GM21526 (cell line): ENCODE results near the gene ZNF384.
"Not testable (repeated sequence)": the region's sequence is repeated elsewhere in the genome, so short reads cannot be mapped to it uniquely, and the experiment has no call there.

Experiments used
- ATAC-seq: cut with Tn5 transposase; IDR thresholded peaks from one replicate; pipeline ENCODE4 v1.9.1; 2021; ENCODE audit warnings: moderate library complexity; ENCODE audit not compliant: unreplicated experiment, low FRiP score

The ZNF384 gene

DNA sequence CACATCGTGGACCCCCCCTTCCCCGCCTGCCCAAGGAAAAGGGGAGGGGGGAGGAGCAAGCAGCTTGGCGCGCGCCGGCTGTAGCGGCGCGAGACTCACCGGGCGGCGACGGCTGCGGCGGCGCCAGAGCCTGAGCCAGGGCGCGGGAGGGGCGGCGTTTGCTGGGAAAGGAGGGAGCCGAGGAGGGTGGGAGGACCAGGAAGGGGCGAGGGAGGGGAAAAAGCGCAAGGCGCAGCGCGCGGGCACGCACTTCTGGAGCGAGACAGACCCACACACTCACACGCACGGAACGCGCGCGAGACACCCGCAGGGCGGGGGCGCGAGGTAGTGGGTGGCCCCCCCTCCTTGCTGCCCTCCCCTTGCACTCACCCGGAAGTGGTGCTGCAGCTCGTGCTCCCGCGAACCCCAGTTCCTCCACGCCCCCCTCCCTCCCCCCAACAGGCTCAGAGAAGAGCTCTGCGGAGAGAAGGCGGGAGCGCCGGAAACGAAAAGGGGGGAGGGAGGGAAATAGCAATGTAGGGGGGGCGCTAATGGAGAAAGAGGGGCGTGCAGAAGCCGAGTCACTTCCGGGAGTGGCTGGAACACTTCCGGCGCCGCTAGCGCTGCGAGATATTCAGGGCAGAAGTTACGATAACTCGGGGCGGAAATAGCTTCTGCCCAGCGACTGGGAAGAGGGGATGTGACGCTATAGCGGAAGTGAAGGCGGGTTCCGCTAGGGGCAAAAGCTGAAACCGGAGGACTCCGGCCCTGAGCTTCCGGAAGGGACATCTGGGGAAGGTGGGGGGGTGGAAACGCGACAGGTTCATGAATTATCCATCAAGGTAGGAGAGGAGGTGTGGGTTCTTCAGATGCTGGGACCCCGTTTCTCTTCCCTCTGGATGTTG, at the start of gene ZNF384:
Gene ZNF384, minus strand, starts transcription at position 377 of the 884 bp plus-strand sequence. CDS start 9,855 bp downstream, outside the sequence.
- ATAC-seq, result peak; percentile 65

DNA sequence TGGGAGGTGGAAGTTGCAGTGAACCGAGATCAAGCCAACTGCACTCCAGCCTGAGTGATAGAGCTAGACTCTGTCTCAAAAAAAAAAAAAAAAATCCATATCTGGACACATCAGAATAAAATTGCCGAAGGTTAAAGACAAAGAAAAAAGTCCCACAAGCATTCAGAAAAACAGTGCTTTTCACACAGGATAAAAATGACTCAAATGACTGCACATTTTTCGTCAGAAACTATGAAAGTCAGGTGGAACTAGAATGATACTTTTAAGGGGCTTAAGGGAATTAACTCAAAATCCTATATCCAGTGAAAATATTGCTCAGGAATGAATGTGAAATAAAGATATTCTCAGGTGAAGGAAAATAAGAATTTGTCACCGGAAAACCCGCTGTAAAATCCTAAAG, 47.6 kb upstream of the ZNF384 start:
- no peak for ATAC-seq

DNA sequence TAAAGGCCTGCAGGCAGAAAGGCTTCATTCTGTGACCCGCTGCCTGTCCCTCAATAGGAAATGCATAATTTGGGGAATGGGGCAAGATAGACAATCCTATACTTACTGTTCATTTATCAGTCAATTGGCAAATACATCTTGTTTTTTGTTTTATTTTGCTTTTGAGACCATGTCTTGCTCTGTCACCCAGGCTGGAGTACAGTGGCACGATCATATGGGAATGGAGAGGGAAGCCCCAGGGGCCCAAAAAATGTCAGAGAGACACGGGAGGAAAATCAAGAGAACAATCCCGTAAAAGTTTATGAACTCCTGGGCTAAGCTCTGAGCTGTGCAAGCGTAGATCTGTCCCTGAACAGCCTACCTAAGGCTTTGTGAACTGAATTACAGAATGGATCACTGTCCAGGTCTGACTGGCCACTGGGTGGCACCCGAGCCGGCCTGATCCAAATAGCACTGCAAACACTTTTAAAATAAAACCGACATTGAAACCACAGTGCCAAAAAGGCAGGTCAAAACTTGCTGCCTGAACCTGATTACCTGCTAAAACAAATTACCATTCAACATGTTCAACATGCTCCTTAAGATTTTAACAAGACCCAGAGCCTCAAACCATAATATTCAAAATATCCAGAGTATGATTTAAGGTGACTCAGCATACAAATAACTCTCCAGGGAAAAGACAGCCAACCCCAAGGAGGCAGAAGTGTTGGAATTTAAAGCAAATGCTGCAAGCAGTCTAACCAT, 46.4 kb upstream of the ZNF384 start:
- no peak for ATAC-seq

DNA sequence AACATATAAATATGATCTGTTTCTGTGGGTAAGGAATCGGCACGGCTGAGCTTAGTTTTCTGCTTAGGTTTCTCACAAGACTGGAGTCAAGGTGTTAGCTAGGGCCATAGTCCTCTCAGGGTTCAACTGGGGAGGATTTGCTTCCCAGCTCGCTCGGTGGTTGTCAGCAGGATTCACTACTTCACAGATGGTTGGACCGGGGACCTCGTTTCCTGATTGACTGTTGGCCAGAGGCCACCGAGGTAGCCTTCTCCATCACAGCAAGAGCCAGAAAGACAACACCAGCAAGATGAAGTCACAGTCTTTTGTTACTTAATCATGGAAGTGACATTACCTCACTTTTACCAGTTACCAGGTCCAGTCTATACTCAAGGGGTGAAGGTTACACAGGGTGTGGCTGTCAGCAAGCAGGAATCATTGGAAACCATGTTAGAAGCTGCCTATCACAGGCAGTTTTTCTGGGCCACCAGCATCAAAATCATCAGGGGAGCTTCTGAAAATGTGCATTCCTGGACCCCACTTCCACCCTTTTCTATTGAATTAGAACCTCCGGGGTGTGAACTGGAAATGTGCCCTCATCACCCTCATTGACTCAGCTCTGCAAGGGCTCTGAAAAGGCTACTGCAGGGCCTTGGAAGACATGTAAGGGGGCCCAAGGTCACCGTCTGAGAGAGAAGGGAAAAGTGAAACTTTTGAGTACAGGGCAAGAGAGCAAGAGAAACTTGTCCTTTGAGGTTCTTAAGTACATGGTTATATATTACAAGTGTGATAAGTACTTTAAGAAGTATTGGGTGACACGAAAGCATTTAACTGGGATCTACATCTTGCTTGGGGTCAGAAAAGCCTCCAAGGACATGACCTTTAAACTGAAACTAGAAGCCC, 45.6 kb upstream of the ZNF384 start:
- no peak for ATAC-seq

DNA sequence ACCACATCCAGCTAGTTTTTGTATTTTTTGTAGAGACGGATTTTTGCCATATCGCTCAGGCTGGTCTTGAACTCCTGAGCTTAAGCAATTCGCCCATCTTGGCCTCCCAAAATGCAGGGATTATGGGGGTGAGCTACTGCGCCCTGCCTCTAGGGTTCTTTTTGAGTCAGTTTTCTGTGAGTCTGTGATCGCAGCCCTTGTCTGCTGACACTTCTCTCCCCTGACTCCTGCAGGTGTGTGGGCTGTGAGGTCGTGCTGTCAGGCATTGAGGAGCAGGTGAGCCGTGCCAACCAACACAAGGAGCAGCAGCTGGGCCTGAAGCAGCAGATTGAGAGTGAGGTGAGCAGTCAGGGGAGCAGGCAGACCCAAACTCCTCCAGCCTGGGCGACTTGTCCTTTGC, 41.0 kb upstream of the ZNF384 start:
- no peak for ATAC-seq

DNA sequence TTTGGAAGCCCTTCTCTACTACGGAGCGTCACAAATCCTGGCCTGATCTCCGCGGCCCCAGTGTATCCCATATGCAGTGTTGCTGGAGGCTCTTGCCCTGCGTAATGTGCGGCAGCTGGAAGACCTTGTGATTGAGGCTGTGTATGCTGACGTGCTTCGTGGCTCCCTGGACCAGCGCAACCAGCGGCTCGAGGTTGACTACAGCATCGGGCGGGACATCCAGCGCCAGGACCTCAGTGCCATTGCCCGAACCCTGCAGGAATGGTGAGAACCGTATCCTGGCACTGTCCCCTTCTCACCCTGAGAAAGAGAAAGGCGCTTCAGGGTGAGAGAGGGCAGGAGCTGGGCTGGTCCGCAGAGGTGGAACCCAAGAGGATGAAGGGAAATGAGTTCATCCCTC, 40.0 kb upstream of the ZNF384 start:
- ATAC-seq, result no peak

DNA sequence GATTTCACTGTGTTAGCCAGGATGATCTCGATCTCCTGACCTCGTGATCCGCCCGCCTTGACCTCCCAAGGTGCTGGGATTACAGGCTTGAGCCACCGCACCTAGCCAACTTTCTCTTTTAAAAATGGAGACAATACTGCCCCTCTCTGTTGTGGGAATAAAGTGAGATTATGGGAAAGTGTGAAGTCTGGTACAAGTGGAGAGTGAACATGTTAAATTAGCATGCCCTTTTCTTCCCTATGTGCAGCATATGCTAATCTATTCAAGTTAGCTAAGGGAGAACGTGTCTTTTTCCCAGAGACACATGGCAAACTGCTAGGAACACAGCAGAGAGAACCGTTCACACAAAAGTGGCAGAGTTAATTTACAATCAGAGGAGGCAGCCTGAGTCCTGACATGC, 36.2 kb upstream of the ZNF384 start:
- ATAC-seq, result no peak

DNA sequence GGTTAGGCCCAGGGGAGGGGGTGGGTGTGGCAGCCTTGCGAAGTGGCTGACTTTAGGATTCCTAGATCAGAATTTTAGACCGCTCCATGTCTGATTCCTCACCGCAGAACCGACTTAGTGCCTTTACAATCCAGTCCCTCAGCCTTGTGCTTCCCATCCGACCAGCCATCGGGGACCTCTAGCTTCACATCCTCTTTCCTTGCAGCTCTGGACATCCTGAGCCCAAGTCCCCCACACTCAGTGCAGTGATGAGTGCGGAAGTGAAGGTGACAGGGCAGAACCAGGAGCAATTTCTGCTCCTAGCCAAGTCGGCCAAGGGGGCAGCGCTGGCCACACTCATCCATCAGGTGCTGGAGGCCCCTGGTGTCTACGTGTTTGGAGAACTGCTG, 35.2 kb upstream of the ZNF384 start:
- ATAC-seq, result peak; percentile 26

DNA sequence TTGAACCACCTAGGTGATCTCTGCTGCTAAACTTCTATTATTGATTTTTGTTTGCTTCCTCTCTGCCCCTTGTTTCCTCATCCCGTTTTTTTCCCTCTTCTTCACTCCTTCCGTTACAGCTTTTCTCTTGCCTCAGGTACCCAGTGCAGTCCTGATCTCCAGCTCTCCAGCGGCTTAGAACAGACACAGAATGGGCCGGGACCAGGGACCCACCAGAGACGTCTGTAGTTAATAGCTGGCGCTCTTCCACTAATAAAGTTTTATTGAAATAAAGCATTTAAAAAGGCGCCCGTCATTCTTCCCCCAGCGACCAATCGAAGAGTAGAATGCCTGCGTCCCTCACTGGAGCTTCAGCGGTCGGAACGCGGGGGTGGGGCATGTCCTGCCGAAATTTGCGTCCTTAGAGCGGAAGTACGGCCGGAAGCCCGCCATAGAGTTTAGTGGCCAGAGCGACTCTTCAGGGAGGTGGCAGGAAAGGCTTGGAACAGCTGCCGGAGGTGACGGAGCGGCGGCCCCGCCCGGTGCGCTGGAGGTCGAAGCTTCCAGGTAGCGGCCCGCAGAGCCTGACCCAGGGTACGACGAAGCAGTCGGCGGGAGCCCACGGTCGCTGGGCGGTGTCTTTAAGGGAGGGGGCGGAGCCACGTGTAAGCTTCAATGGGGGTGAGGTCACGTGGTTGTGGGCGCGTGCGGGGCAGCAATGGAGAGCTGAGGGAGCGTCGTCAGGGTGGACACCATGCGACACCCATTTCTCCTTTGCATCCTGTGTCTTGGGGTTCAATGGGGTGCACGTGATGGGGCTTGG, 34.6 kb upstream of the ZNF384 start, which contains the start of gene COPS7A:
Gene COPS7A, plus strand, starts transcription at position 440 of the 802 bp plus-strand sequence. CDS start 611 bp downstream, outside the sequence.
- peak; percentile 83 for ATAC-seq

DNA sequence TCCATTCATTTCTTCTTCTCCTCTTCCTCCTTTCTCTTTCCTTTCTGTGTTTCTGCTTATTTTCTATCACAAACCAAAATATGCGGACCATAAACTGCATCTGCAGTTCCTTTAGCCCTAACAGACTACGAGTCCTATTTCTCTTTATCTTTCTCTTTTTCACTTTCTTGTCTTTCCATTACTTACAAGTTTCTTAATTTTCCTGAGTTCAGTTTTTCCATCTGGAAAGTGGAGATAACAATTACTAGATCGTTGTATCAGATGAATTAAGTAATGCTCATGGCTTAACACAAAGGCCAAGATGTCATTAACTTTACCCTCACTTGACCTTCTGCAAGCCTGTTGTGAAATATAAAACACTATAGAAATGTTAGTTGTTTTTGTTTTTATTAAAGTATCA, 33.7 kb upstream of the ZNF384 start:
- no peak for ATAC-seq

DNA sequence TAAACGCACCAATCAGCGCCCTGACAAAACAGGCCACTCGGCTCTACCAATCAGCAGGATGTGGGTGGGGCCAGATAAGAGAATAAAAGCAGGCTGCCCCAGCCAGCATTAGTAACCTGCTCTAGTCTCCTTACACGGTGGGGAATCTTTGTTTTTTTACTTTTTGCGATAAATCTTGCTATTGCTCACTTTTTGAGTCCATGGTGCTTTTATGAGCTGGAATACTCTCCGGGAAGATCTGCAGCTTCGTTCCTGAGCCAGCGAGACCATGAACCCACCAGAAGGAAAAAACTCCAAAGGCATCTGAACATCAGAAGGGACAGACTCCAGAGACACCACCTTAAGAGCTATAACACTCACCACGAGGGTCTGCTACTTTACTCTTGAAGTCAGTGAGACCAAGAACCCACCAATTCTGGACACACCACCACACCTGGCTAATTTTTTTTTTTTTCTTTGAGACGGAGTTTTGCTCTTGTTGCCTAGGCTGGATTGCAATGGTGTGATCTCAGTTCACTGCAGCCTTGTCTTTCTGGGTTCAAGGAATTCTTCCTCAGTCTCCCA, 27.8 kb upstream of the ZNF384 start:
- no peak for ATAC-seq

DNA sequence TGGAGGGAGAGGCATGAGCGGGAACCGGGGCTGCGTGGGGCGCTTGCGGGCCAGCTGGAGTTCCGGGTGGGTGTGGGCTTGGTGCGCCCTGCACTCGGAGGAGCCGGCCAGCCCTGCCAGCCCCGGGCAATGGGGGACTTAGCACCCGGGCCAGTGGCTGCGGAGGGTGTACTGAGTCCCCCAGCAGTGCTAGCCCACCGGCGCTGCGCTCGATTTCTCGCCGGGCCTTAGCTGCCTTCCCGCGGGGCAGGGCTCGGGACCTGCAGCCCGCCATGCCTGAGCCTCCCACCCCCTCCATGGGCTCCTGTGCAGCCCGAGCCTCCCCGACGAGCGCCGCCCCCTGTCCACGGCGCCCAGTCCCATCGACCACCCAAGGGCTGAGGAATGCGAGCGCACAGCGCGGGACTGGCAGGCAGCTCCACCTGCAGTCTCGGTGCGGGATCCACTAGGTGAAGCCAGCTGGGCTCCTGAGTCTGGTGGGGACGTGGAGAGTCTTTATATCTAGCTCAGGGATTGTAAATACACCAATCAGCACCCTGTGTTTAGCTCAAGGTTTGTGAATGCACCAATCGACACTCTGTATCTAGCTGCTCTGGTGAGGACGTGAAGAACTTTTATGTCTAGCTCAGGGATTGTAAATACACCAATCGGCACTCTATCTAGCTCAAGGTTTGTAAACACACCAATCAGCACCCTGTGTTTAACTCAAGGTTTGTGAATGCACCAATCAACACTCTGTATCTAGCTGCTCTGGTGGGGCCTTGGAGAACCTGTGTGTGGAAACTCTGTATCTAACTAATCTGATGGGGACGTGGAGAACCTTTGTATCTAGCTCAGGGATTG, 27.1 kb upstream of the ZNF384 start:
- ATAC-seq, result not testable (repeated sequence)

DNA sequence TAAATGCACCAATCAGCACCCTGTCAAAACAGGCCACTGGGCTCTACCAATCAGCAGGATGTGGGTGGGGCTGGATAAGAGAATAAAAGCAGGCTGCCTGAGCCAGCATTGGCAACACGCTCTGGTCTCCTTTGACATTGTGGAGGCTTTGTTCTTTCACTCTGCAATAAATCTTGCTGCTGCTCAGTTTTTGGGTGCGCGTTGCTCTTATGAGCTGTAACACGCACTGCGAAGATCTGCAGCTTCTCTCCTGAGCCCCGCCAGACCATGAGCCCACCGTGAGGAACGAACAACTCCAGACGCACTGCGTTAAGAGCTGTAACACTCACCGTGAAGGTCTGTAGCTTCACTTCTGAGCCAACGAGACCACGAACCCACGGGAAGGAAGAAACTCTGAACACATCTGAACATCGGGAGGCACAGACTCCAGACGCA, 19.8 kb upstream of the ZNF384 start:
- ATAC-seq, result no peak

DNA sequence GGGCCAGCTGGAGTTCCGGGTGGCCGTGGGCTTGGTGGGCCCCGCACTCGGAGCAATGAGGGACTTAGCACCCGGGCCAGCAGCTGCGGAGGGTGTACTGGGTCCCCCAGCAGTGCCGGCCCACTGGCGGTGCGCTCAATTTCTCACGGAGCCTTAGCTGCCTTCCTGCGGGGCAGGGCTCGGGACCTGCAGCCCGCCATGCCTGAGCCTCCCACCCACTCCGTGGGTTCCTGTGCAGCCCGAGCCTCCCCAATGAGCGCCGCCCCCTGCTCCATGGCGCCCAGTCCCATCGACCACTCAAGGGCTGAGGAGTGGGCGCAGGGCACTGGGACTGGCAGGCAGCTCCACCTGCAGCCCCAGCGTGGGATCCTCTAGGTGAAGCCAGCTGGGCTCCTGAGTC, 19.2 kb upstream of the ZNF384 start:
- not testable (repeated sequence) for ATAC-seq

DNA sequence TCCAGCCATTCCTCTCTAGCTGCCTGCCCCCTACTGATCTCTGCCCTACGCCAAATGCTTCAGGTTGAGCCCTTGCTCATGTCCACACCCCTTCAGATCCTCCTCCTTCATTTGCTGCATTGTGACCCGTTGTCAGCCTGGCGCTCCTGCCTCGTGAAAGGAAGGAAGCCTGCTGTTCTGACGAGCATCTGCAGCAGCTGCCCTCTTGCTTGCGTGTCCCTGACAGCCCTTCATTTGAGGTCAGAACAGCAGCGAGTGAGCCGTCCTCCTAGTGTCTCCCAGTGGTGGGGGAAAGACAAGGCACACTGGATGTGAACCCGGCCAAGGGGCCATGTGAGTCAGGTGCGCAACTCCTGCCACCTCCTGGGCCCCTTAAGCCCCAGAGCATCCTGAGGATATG, 14.5 kb upstream of the ZNF384 start:
- no peak for ATAC-seq

DNA sequence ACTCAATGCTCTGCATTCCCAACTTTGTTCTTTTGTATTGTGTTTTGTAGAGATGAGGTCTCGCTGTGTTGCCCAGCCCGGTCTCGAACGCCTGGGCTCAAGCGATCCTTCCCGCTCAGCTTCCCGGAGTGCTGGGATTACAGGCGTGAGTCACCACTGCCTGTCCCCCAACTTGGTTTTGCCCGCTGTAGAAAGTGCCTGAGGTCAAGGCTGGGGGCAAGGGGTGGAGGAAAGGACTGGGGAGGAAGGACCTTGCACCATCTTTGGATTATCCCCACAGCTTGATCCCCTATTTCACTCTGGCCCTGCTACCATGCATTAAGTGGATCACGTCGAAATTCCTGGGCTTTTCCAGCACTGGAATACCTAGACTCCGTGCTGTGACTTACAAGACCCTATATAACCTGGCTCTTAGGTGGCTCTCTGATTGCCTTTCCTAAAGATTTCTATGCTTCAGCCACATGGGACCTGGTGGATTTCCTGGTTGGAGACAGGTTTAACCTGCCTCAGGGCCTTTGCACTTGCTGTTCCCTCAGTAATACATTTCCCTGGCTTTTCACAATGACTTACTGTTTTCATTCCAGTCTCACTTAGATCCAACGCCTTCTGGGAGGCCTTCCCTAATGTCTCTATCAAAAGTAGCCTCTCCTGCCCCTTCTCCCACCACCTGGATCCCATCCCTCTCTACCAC, 12.0 kb upstream of the ZNF384 start:
- no peak for ATAC-seq

DNA sequence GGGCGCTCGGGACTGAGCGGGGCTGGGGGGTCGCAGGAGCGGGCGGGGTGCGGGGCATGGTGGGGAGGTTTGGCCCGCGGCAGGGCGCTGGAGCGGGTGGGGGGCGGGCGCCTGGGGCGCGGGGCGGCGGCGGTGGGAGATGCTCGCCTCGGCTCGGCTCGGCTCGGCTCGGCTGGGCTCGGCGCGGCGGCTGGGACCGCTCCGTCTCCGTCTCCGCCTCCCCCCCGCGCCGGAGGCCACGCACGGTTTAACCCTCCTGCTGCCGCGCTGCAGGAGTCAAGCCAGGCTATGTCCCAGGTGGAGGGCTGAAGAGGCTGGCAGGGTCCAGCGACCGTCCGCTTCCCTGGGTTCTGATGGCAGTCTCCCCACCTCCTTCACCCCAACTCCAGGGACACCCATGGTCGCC, 11.5 kb upstream of the ZNF384 start, which contains the start of gene PIANP:
Gene PIANP, minus strand, starts transcription at position 170 of the 406 bp plus-strand sequence. CDS start 2,754 bp downstream, outside the sequence.
- no peak for ATAC-seq
